K562 (cell line): Measurements from ENCODE around the gene EFNA1. TPM values are rescaled to one million over a fixed set of nuclear protein-coding genes. Genes with fewer than 3 reads are reported as not detected.

ENCODE experiments used
- ARID1B ChIP-seq: fragments of 450-650 bp; IDR thresholded peaks from 2 replicates; pipeline ENCODE4 v1.6.1; 2016; ENCODE audit warnings: antibody characterized with exemption, mild to moderate bottlenecking, inconsistent platforms
- CBX2 ChIP-seq: fragments of 200-600 bp; sonication (generic); IDR thresholded peaks from one replicate; pipeline ENCODE4 v1.6.1; 2012; ENCODE audit warnings: mild to moderate bottlenecking, low read length, inconsistent platforms; ENCODE audit not compliant: insufficient read depth, poor library complexity, severe bottlenecking
- CC2D1A ChIP-seq: fragments of 450-650 bp; IDR thresholded peaks from 2 replicates; pipeline ENCODE4 v1.6.1; 2017; ENCODE audit warnings: mild to moderate bottlenecking
- FIP1L1 ChIP-seq: fragments of 200-400 bp; formaldehyde crosslinking; IDR thresholded peaks from 2 replicates; pipeline ENCODE4 v1.6.1; 2018; ENCODE audit warnings: mild to moderate bottlenecking, low read depth, low read length; ENCODE audit not compliant: poor library complexity, severe bottlenecking
- GABPA ChIP-seq: fragments of 200-800 bp; sonication (Bioruptor generic); conservative IDR thresholded peaks from 2 replicates; pipeline ENCODE4 v1.6.1; 2016; ENCODE audit warnings: low read depth, missing genetic modification characterization, missing compliant biosample characterization
- HDAC2 ChIP-seq: fragments of 450-650 bp; IDR thresholded peaks from 2 replicates; pipeline ENCODE4 v1.6.1; 2016; ENCODE audit warnings: mild to moderate bottlenecking
- HNRNPK ChIP-seq: fragments of 200-400 bp; formaldehyde crosslinking; IDR thresholded peaks from one replicate; pipeline ENCODE4 v1.6.1; 2018; ENCODE audit warnings: mild to moderate bottlenecking, low read depth, low read length; ENCODE audit not compliant: poor library complexity, severe bottlenecking
- NCOA4 ChIP-seq: fragments of 450-650 bp; IDR thresholded peaks from 2 replicates; pipeline ENCODE4 v1.6.1; 2018; ENCODE audit warnings: mild to moderate bottlenecking; ENCODE audit not compliant: partially characterized antibody
- POLR2A ChIP-seq: fragments of 450-650 bp; conservative IDR thresholded peaks from 2 replicates; pipeline ENCODE4 v1.6.1; 2016
- SETDB1 ChIP-seq: IDR thresholded peaks from one replicate; pipeline ENCODE4 v1.6.1; 2012; ENCODE audit warnings: low read length, control low read depth, inconsistent platforms
- SIRT6 ChIP-seq: IDR thresholded peaks from one replicate; pipeline ENCODE4 v1.6.1; 2012; ENCODE audit warnings: low read depth, mild to moderate bottlenecking, control low read depth, inconsistent platforms, low read length, moderate library complexity
- TAF1 ChIP-seq: IDR thresholded peaks from 2 replicates; pipeline ENCODE4 v1.6.1; 2011; ENCODE audit warnings: mild to moderate bottlenecking, low read length, moderate library complexity; ENCODE audit not compliant: insufficient read depth, control insufficient read depth, severe bottlenecking; ENCODE audit errors: extremely low read depth
- TBP ChIP-seq: optimal IDR thresholded peaks from 2 replicates; pipeline ENCODE3; 2011; ENCODE audit warnings: low read depth, low read length, improper control_type of control experiment
- ZBTB7A ChIP-seq: IDR thresholded peaks from 2 replicates; pipeline ENCODE4 v1.6.1; 2011; ENCODE audit warnings: low read depth, mild to moderate bottlenecking, low read length, moderate library complexity, borderline replicate concordance; ENCODE audit not compliant: control insufficient read depth
- ZNF232 ChIP-seq: sonication (generic); formaldehyde crosslinking; IDR thresholded peaks from 2 replicates; pipeline ENCODE4 v1.8.0; 2022; ENCODE audit warnings: mild to moderate bottlenecking, missing genetic modification reagents
- ZNF253 ChIP-seq: fragments of 250-450 bp; sonication (Bioruptor Pico); conservative IDR thresholded peaks from 2 replicates; pipeline ENCODE4 v1.6.1; 2021; ENCODE audit warnings: mild to moderate bottlenecking
- ZNF551 ChIP-seq: fragments of 250-450 bp; sonication (Bioruptor Pico); IDR thresholded peaks from 2 replicates; pipeline ENCODE4 v1.5.0; 2021; ENCODE audit warnings: mild to moderate bottlenecking, moderate library complexity
- ZNF583 ChIP-seq: fragments of 250-450 bp; sonication (Bioruptor Pico); IDR thresholded peaks from 2 replicates; pipeline ENCODE4 v1.4.0; 2020
- ZNF785 ChIP-seq: fragments of 250-450 bp; sonication (Bioruptor Pico); IDR thresholded peaks from 2 replicates; pipeline ENCODE4 v1.4.0; 2020; ENCODE audit warnings: mild to moderate bottlenecking
- ZZZ3 ChIP-seq: fragments of 450-650 bp; IDR thresholded peaks from 2 replicates; pipeline ENCODE4 v1.6.1; 2016; ENCODE audit warnings: antibody characterized with exemption, mild to moderate bottlenecking, moderate library complexity
- polyA plus RNA-seq, 8 experiments: library from polyadenylated mRNA; depleted of rRNA in 4 of 8; stranded (reverse) in 5 of 8; unstranded in 3 of 8; fragments of >200 nt; fragmentation: Nextera tagmentation in 2 of 8; fragmentation: Illumina TruSeq in 1 of 8; extraction: Ambion mirVana in 2 of 8; extraction: Trizol in 1 of 8; gene quantifications; 2 replicates each; pipeline versions ENCODE4 v1.2.1 to v1.2.3, GENCODE V29; 2011 to 2014; ENCODE audit warnings: inconsistent platforms in 1 of 8, missing spikeins in 1 of 8
- total RNA-seq, 7 experiments: library from RNA; depleted of rRNA in 6 of 7; stranded (reverse); fragments of >200 nt in 6 of 7; fragmentation: Illumina TruSeq in 2 of 7; extraction: Trizol in 2 of 7; gene quantifications; 2 replicates each; pipeline versions ENCODE4 v1.2.1 to v1.2.3, GENCODE V29; 2011 to 2021; ENCODE audit warnings: low replicate concordance in 1 of 7
- TF ChIP-seq, protein P1 (sequence below): fragments of 250-450 bp; sonication (Bioruptor Pico); IDR thresholded peaks from 2 replicates; pipeline ENCODE4 v1.8.0; 2022; ENCODE audit warnings: moderate library complexity, mild to moderate bottlenecking, inconsistent platforms
- TF ChIP-seq, protein P2 (sequence below): sonication (generic); formaldehyde crosslinking; IDR thresholded peaks from 2 replicates; pipeline ENCODE4 v1.8.1; 2023; ENCODE audit warnings: missing genetic modification reagents, mild to moderate bottlenecking, borderline replicate concordance
- TF ChIP-seq, protein P3 (sequence below): sonication (generic); formaldehyde crosslinking; IDR thresholded peaks from 2 replicates; pipeline ENCODE4 v1.5.0; 2020; ENCODE audit warnings: missing genetic modification reagents

EFNA1 gene
- total and polyA plus RNA-seq, 9 of the 15 experiments (the other 6 are each of a cell fraction or from before 2014, with no cell fraction given): 2.1 to 9.3 (median 3.0) TPM

DNA sequence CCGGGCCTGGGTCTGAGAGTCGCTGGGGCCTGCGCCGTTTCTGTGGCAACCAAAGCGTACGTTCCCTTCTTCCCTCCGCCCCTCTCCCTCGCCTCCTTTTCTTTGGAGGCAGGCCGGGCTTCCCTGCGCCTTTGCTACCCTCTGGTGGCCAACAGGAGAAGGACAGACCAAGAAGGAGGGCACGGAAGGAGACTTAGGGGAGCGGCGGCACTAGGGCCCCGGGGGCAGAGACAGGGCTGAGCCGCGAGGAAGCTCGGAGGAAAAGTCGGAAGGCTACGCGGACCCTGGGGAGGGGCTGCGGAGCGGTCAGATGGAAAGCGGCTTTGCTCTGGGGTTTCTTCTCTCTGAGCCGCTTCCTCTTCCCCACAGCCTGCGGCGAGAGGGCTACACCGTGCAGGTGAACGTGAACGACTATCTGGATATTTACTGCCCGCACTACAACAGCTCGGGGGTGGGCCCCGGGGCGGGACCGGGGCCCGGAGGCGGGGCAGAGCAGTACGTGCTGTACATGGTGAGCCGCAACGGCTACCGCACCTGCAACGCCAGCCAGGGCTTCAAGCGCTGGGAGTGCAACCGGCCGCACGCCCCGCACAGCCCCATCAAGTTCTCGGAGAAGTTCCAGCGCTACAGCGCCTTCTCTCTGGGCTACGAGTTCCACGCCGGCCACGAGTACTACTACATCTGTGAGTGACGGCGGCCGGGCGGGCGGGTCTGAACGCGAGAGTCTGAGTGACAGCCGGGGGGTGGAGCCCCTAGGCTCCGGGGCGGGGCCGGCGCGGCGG is 42.8 kb upstream of the EFNA1 start (continued):
- TF ChIP-seq SIRT6: no peak
- TF ChIP-seq ZNF551: no peak
- TF ChIP-seq, protein P1, sequence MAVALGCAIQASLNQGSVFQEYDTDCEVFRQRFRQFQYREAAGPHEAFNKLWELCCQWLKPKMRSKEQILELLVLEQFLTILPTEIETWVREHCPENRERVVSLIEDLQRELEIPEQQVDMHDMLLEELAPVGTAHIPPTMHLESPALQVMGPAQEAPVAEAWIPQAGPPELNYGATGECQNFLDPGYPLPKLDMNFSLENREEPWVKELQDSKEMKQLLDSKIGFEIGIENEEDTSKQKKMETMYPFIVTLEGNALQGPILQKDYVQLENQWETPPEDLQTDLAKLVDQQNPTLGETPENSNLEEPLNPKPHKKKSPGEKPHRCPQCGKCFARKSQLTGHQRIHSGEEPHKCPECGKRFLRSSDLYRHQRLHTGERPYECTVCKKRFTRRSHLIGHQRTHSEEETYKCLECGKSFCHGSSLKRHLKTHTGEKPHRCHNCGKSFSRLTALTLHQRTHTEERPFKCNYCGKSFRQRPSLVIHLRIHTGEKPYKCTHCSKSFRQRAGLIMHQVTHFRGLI: no peak
- TF ChIP-seq, protein P2, sequence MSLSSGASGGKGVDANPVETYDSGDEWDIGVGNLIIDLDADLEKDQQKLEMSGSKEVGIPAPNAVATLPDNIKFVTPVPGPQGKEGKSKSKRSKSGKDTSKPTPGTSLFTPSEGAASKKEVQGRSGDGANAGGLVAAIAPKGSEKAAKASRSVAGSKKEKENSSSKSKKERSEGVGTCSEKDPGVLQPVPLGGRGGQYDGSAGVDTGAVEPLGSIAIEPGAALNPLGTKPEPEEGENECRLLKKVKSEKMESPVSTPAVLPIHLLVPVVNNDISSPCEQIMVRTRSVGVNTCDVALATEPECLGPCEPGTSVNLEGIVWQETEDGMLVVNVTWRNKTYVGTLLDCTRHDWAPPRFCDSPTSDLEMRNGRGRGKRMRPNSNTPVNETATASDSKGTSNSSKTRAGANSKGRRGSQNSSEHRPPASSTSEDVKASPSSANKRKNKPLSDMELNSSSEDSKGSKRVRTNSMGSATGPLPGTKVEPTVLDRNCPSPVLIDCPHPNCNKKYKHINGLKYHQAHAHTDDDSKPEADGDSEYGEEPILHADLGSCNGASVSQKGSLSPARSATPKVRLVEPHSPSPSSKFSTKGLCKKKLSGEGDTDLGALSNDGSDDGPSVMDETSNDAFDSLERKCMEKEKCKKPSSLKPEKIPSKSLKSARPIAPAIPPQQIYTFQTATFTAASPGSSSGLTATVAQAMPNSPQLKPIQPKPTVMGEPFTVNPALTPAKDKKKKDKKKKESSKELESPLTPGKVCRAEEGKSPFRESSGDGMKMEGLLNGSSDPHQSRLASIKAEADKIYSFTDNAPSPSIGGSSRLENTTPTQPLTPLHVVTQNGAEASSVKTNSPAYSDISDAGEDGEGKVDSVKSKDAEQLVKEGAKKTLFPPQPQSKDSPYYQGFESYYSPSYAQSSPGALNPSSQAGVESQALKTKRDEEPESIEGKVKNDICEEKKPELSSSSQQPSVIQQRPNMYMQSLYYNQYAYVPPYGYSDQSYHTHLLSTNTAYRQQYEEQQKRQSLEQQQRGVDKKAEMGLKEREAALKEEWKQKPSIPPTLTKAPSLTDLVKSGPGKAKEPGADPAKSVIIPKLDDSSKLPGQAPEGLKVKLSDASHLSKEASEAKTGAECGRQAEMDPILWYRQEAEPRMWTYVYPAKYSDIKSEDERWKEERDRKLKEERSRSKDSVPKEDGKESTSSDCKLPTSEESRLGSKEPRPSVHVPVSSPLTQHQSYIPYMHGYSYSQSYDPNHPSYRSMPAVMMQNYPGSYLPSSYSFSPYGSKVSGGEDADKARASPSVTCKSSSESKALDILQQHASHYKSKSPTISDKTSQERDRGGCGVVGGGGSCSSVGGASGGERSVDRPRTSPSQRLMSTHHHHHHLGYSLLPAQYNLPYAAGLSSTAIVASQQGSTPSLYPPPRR (CRISPR knock-in tag): no peak
- TF ChIP-seq ZBTB7A: peak; percentile 87
- TF ChIP-seq HNRNPK: no peak
- no peak for TF ChIP-seq ZNF232 (CRISPR knock-in tag)
- peak; percentile 55; the same call in 1 of the 2 replicates for TF ChIP-seq GABPA (tag)
- TF ChIP-seq ZNF253 (CRISPR knock-in tag): no peak
- no peak for TF ChIP-seq CBX2
- TF ChIP-seq, protein P3, sequence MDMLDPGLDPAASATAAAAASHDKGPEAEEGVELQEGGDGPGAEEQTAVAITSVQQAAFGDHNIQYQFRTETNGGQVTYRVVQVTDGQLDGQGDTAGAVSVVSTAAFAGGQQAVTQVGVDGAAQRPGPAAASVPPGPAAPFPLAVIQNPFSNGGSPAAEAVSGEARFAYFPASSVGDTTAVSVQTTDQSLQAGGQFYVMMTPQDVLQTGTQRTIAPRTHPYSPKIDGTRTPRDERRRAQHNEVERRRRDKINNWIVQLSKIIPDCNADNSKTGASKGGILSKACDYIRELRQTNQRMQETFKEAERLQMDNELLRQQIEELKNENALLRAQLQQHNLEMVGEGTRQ (CRISPR knock-in tag): no peak; the same call in 1 of the 2 replicates
- TF ChIP-seq SETDB1: no peak
- peak; percentile 25 for TF ChIP-seq ARID1B
- no peak for TF ChIP-seq ZNF785 (CRISPR knock-in tag)
- no peak for TF ChIP-seq ZNF583 (CRISPR knock-in tag)
- peak; percentile 28 for TF ChIP-seq TBP
- no peak for TF ChIP-seq NCOA4
- peak; percentile 95 for TF ChIP-seq CC2D1A
- TF ChIP-seq FIP1L1: no peak
- peak; percentile 36; the same call in 1 of the 2 replicates for TF ChIP-seq POLR2A
- no peak for TF ChIP-seq ZZZ3
- TF ChIP-seq TAF1: peak; percentile 40
- TF ChIP-seq HDAC2: peak; percentile 74
